ENCODE results near the gene RPS16. TPM values are rescaled to one million over a fixed set of nuclear protein-coding genes. Genes with fewer than 3 reads are reported as not detected.

Gene RPS16
- total and polyA plus RNA-seq, 2 of the 8 experiments (the other 6 are each of a cell fraction or from before 2014, with no cell fraction given), result 2,433 to 7,810 TPM

- Histone ChIP-seq H3K18ac (ENCODE audit: extremely low read depth, low read length) (no peak overlapping the region), H4K20me1 (replicated peaks in 1 of 2; ENCODE audit: control insufficient read depth in 1 of 2, insufficient read depth in 2 of 2, low read length in 2 of 2) (peaks cover 7 to 23% of the 10 kb centered on the region in 2 experiments), H3K9ac (replicated peaks in 1 of 4; ENCODE audit: extremely low read depth in 1 of 4, low read depth in 3 of 4, low read length in 3 of 4) (no peak overlapping the region), H2BK15ac (ENCODE audit: low read length) (no peak overlapping the region), H3K4me1 (replicated peaks in 1 of 4; ENCODE audit: control insufficient read depth in 3 of 4, insufficient read depth in 4 of 4, low read length in 3 of 4) (peaks cover 0 to 12% (median 5%) of the 10 kb centered on the region in 4 experiments; a peak in 5 of 7 replicates), H4K91ac (replicated peaks; ENCODE audit: insufficient read length, low read length) (no peak overlapping the region), H2BK12ac (ENCODE audit: low read depth, low read length) (no peak overlapping the region), H2BK20ac (ENCODE audit: low read length) (no peak overlapping the region), H2AFZ (ENCODE audit: low read length) (no peak overlapping the region), H2AK5ac (ENCODE audit: low read depth, low read length) (no peak overlapping the region), H3K4me2 (ENCODE audit: insufficient read depth in 1 of 2, low read depth in 2 of 2, low read length in 2 of 2) (no peak overlapping the region), H3K14ac (ENCODE audit: insufficient read length) (no peak overlapping the region), H3K9me3 (ENCODE audit: insufficient read depth in 2 of 2, low read depth in 1 of 2, low read length in 1 of 2) (no peaks in the 10 kb centered on the region), H3K27me3 (replicated peaks in 1 of 4; ENCODE audit: control insufficient read depth in 3 of 4, extremely low read depth in 1 of 4, insufficient read depth in 3 of 4, low read length in 3 of 4) (no peaks in the 10 kb centered on the region), H3K79me1 (ENCODE audit: low read depth, low read length) (no peaks in the 10 kb centered on the region; the same call in 1 of the 2 replicates), H3K56ac (replicated peaks; ENCODE audit: insufficient read length, low read depth, low read length) (no peak overlapping the region), H3K23ac (ENCODE audit: insufficient read length) (no peak overlapping the region), H3K27ac (ENCODE audit: low read depth, low read length) (no peak overlapping the region), H3K79me2 (ENCODE audit: control insufficient read depth in 1 of 2, insufficient read depth in 2 of 2, low read length in 2 of 2) (peaks cover 6 to 16% of the 10 kb centered on the region in 2 experiments; a peak in 3 of 4 replicates), H3K23me2 (ENCODE audit: low read depth, low read length) (peaks cover 3% of the 10 kb centered on the region), H3K4me3 (ENCODE audit: extremely low read depth in 1 of 4, insufficient read depth in 2 of 4, low read depth in 3 of 4, low read length in 4 of 4) (no peak overlapping the region), H4K5ac (ENCODE audit: insufficient read length, low read depth, low read length) (no peak overlapping the region), H3K36me3 (ENCODE audit: control insufficient read depth in 2 of 4, insufficient read depth in 4 of 4, low read length in 3 of 4) (peaks cover 13 to 43% (median 31%) of the 10 kb centered on the region in 4 experiments), H2BK120ac (replicated peaks; ENCODE audit: low read depth, low read length) (no peak overlapping the region), H3K4ac (replicated peaks; ENCODE audit: insufficient read length, low read depth, low read length) (no peak overlapping the region), H2BK5ac (ENCODE audit: low read depth, low read length) (no peak overlapping the region), H4K8ac (ENCODE audit: extremely low read depth, insufficient read depth, low read length) (no peak overlapping the region)
- no peak for FAIRE-seq
- WGBS, 2 experiments (ENCODE audit: extremely low coverage in 1 of 2, insufficient coverage in 1 of 2, insufficient read length in 1 of 2, insufficient replicate concordance in 2 of 2, low coverage in 1 of 2, low lambda C conversion rate in 2 of 2, missing lambda C conversion rate in 1 of 2), result 85% methylated on average over 9 of the region's 9 CpGs; no CpG with 5 or more reads in 1 of the 2 experiments
- DNase-seq (ENCODE audit: low read depth in 1 of 2, low spot score in 2 of 2), result no peak
- ChIA-PET POLR2A (ENCODE audit: partially characterized antibody) (interaction anchor here (0.8 to 25.7 kb wide), 3 partner anchors 10 to 27 kb away, joined by 4 to 1154 read pairs (median 5); partner anchors contain the start of genes RPS16 and SUPT5H), CTCF (ENCODE audit: partially characterized antibody) (interaction anchor here (0.6 to 3.9 kb wide), 6 partner anchors 9 to 442 kb away, joined by 3 to 16 read pairs (median 4); partner anchors contain the start of gene RPS16)
- TF ChIP-seq RXRA (IDR thresholded peaks at IDR 0.05; ENCODE audit: insufficient read depth, low read depth, low read length) (no peak), CREB1 (IDR thresholded peaks at IDR 0.05) (no peak)
These were observed 16.7 kb downstream of the RPS16 start for GRCh38 chr19:39419003-39419402.

Measured in H1 (cell line).